CD4-positive, alpha-beta T cell treated with Interferon alpha-2 for 1 hour (primary cell): ENCODE results near the gene CAND1.
A peak's percentile ranks its signal among the peaks of the same experiment; 100 is the strongest.

Source experiments
- DNase-seq, 2 donors: peaks; one replicate each; pipeline ENCODE4 v3.0.0-alpha.2; 2020 to 2022

CAND1 gene

DNA sequence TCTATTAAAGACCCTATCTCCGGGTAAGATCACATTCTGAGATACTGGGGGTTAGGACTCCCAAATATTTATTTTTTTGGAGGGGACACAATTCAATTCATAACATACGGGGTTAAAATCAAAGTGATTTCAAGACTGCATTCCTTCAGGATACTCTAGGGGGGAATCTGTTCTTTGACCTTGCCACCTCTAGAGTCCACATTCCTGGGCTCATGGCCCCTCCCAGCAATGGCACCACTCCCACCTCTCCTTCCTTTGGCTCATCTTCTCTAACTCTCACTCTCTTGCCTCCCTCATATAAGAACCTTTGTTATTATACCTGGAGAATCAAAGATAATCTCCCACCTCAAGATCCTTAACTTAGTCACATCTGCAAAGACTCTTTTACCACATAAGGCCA lies 79.5 kb downstream of the CAND1 start:
- no peak for DNase-seq

DNA sequence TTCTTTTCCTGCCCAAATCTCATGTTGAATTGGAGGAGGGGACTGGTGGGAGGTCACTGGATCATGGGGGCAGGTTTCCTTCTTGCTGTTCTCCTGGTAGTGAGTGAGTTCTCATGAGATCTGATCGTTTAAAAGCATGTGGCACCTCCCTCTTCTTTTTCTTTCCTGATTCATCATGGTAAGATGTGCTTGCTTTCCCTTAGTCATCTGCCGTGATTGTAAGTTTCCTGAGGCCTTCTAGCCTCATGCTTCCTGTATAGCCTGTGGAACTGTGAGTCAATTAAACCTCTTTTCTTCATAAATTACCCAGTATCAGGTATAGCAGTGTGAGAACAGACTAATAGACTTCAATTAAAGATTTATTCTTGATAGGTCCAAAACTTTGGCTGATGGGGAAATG lies 83.5 kb downstream of the CAND1 start:
- DNase-seq = no peak

- no peak for DNase-seq
These were observed 85.2 kb downstream of the CAND1 start for GRCh38 chr12:67354322-67354721.

GRCh38 chr12:67354966-67355365 lies 85.8 kb downstream of the CAND1 start:
- DNase-seq = no peak

DNA sequence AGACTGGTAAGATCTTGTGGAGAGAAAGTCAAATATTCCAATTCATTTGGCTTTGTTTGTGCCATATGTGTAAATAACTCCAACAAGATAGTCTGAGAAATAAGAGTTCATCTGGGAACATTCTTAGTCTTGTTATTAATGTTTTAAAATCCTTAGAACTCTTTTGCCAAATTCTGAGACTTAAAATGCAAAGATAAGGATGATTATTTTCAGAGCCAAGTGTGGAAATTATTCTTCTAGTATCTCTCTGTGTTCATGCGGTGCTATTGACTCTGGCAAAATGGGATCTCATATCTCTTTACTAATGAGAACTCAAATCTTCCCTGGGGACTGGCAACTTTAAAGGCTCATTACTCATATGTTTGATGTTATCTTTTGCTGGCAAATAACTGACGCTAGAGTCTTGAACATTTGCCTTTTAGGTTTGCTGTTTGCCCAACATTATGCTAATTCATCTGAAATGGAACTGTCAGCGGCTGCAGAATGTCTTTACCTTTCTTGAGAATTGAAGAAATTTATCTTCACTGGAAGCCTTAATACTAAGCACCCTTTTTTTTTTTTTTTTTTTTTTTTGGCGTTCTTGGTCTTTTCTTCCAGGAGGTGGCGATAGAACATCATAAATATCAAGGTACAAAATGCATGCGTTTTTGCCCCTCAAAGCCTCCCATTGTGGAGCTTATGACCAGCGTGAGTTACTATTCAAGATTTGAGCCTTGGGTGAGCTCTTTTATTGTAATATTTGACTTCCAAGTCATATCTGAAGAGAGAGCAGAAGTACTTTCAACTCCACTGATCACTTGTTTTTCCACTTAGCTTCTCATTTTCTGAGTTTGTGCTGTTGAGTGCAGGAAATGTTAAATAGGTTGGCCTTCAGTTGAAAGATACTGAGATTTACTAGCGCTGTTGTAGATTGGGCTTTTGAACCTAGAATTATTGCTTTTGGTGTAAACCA lies 86.5 kb downstream of the CAND1 start:
- DNase-seq = peak; percentile 5 to 66

GRCh38 chr12:67356380-67356774 lies 87.2 kb downstream of the CAND1 start:
- no peak for DNase-seq

GRCh38 chr12:67357376-67358125 lies 88.4 kb downstream of the CAND1 start:
- no peak for DNase-seq

- no peak for DNase-seq
These were observed 89.7 kb downstream of the CAND1 start for GRCh38 chr12:67358781-67359338.

- no peak for DNase-seq
These were observed 93.4 kb downstream of the CAND1 start for GRCh38 chr12:67362526-67362925.

- no peak for DNase-seq
These were observed 95.1 kb downstream of the CAND1 start for GRCh38 chr12:67364228-67364627.

- no peak for DNase-seq
These were observed 96.0 kb downstream of the CAND1 start for GRCh38 chr12:67365131-67365530.

GRCh38 chr12:67367843-67368242 lies 98.7 kb downstream of the CAND1 start:
- DNase-seq = no peak
